PC-3 (cell line): ENCODE results near the gene P2RX1. TPM values are rescaled to one million over a fixed set of nuclear protein-coding genes. Genes with fewer than 3 reads are reported as not detected.

Source experiments
- ATAC-seq: fragments of 200-7000 bp; cut with Tn5 transposase; 2 replicates; pipeline ENCODE4 v1.9.1; 2020; ENCODE audit warnings: mild to moderate bottlenecking, moderate library complexity
- BruUV-seq: library from RNA; stranded (reverse); fragments of 400-500 nt; replicated peaks from 2 replicates; lab custom pipeline; 2021; lab: Mats Ljungman, UMichigan
- CTCF ChIA-PET: fragments of 300-600 bp; sonication (Branson Sonifier 250); formaldehyde crosslinking; loops from one replicate; lab custom pipeline; 2022; ENCODE audit warnings: antibody characterized with exemption; lab: Charles Lee
- POLR2A ChIA-PET: fragments of 300-600 bp; sonication (Branson Sonifier 250); formaldehyde crosslinking; loops from one replicate; lab custom pipeline; 2022; ENCODE audit warnings: antibody characterized with exemption; ENCODE audit not compliant: unreplicated experiment; lab: Charles Lee
- DNase-seq: peaks from one replicate; pipeline ENCODE4 v3.0.0-alpha.2; 2015
- H2AFZ ChIP-seq: fragments of 300-600 bp; sonication (generic); 2 replicates; pipeline ENCODE4 v1.6.0; 2016; ENCODE audit warnings: antibody characterized with exemption, low read length
- H3F3A ChIP-seq: fragments of 300-600 bp; sonication (generic); one replicate; pipeline ENCODE4 v1.6.0; 2017; ENCODE audit warnings: antibody characterized with exemption, low read length, control low read depth, mild to moderate bottlenecking; ENCODE audit not compliant: unreplicated experiment
- H3K27ac ChIP-seq: fragments of 300-600 bp; sonication (generic); 2 replicates; pipeline ENCODE4 v1.5.1; 2016; ENCODE audit warnings: mild to moderate bottlenecking, low read length
- H3K27me3 ChIP-seq: fragments of 300-600 bp; sonication (generic); 2 replicates; pipeline ENCODE4 v1.6.1; 2016; ENCODE audit warnings: low read length, mixed read lengths
- H3K36me3 ChIP-seq: fragments of 300-600 bp; sonication (generic); 2 replicates; pipeline ENCODE4 v1.6.1; 2016; ENCODE audit warnings: low read depth, mixed run types, low read length, mixed read lengths
- H3K4me1 ChIP-seq: fragments of 300-600 bp; sonication (generic); 2 replicates; pipeline ENCODE4 v1.5.1; 2016; ENCODE audit warnings: low read length; ENCODE audit not compliant: insufficient read depth
- H3K4me2 ChIP-seq: fragments of 300-600 bp; sonication (generic); 2 replicates; pipeline ENCODE4 v1.6.0; 2016; ENCODE audit warnings: low read length
- H3K4me3 ChIP-seq: fragments of 300-600 bp; sonication (generic); 2 replicates; pipeline ENCODE4 v1.5.1; 2016; ENCODE audit warnings: mild to moderate bottlenecking, low read length, mixed read lengths
- H3K79me2 ChIP-seq: fragments of 300-600 bp; sonication (generic); 2 replicates; pipeline ENCODE4 v1.6.1; 2017; ENCODE audit warnings: low read length, mixed read lengths
- H3K9ac ChIP-seq: fragments of 300-600 bp; sonication (generic); 2 replicates; pipeline ENCODE4 v1.6.0; 2016; ENCODE audit warnings: mild to moderate bottlenecking, low read length
- H3K9me2 ChIP-seq: fragments of 300-600 bp; sonication (generic); replicated peaks from 2 replicates; pipeline ENCODE4 v1.6.1; 2016; ENCODE audit warnings: mixed run types, low read length, mixed read lengths
- H3K9me3 ChIP-seq: fragments of 300-600 bp; sonication (generic); 2 replicates; pipeline ENCODE4 v1.6.1; 2016; ENCODE audit warnings: low read length, mixed read lengths
- H4K20me1 ChIP-seq: fragments of 300-600 bp; sonication (generic); 2 replicates; pipeline ENCODE4 v1.6.1; 2016; ENCODE audit warnings: low read length, mixed read lengths
- EZH2 ChIP-seq: fragments of 300-600 bp; sonication (generic); IDR thresholded peaks from one replicate; pipeline ENCODE4 v1.6.1; 2017; ENCODE audit warnings: antibody characterized with exemption, mild to moderate bottlenecking, low read length; ENCODE audit not compliant: unreplicated experiment
- EZH2phosphoT487 ChIP-seq: fragments of 300-600 bp; sonication (generic); IDR thresholded peaks from 2 replicates; pipeline ENCODE4 v1.6.1; 2018; ENCODE audit warnings: mild to moderate bottlenecking, antibody characterized with exemption, low read length, borderline replicate concordance
- intact Hi-C: fragments of 100-400 bp; cut with micrococcal nuclease; formaldehyde crosslinking; loops from 2 replicates; pipeline ENCODE4 v1.9.0; 2023
- total RNA-seq: library from RNA; depleted of rRNA; stranded (reverse); fragments of >200 nt; gene quantifications from 2 replicates; pipeline ENCODE4 v1.2.3, GENCODE V29; 2014
- TF ChIP-seq, protein P1 (sequence below): fragments of 300-600 bp; sonication (generic); conservative IDR thresholded peaks from 2 replicates; pipeline ENCODE4 v1.5.1; 2017; ENCODE audit warnings: antibody characterized with exemption, low read depth, mild to moderate bottlenecking, low read length

The P2RX1 gene
- total RNA-seq, 1 experiment from 2014 or later = not detected

DNA sequence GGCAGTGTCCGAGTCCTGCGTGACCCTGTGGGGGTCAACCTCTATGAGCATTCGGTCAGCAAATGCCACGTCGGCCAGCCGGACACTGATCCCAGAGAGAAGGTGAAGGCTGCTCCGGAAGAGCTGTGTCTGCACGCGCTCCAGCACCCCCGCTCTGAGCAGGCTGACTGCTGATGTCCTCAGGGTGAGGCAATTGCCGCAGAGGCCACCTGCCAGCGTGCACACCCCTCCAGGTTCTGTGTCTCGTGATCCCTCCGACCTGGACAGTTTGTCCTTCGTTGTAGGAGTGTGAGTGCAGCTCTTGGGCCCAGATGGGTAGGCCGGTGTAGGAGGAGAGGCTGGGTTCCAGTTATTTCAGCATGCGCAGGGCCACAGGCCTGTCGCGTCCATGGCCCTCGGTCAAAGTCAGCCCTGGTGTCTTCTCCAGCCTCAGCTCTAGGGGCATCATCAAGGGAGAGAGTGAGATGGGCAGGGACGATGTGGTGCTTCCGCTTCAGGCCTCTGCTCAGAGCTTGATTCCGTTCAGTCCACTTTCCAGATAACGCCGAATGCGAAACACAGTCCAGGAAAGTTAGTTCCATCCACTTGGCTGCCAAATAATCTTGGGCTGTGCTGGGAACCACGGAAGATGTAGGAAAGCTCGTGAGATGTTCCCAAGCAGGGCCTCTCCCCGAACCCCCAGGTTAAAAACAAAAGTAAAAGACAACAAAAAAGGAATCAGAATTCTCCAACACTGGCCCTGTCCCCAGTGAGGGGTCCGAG, 55.1 kb downstream of the P2RX1 start:
- no peak overlapping the region for H3K4me3 ChIP-seq
- no peaks in the 10 kb centered on the region for H4K20me1 ChIP-seq
- no TSS peak for BruUV-seq
- H3K4me2 ChIP-seq = no peak overlapping the region
- ChIA-PET CTCF (no interaction called here), POLR2A (no interaction called here)
- intact Hi-C loops = no loop called here
- no peaks in the 10 kb centered on the region for H3K36me3 ChIP-seq
- H2AFZ ChIP-seq = no peak overlapping the region
- H3K9me2 ChIP-seq = no peaks in the 10 kb centered on the region
- no peaks in the 10 kb centered on the region for H3F3A ChIP-seq
- H3K79me2 ChIP-seq = no peaks in the 10 kb centered on the region
- TF ChIP-seq, protein P1, sequence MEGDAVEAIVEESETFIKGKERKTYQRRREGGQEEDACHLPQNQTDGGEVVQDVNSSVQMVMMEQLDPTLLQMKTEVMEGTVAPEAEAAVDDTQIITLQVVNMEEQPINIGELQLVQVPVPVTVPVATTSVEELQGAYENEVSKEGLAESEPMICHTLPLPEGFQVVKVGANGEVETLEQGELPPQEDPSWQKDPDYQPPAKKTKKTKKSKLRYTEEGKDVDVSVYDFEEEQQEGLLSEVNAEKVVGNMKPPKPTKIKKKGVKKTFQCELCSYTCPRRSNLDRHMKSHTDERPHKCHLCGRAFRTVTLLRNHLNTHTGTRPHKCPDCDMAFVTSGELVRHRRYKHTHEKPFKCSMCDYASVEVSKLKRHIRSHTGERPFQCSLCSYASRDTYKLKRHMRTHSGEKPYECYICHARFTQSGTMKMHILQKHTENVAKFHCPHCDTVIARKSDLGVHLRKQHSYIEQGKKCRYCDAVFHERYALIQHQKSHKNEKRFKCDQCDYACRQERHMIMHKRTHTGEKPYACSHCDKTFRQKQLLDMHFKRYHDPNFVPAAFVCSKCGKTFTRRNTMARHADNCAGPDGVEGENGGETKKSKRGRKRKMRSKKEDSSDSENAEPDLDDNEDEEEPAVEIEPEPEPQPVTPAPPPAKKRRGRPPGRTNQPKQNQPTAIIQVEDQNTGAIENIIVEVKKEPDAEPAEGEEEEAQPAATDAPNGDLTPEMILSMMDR = no peak
- no peak for TF ChIP-seq EZH2phosphoT487
- TF ChIP-seq EZH2 = no peak
- no peak overlapping the region for H3K27ac ChIP-seq
- H3K9me3 ChIP-seq = no peaks in the 10 kb centered on the region
- ATAC-seq (no peak), DNase-seq (no peak)
- H3K9ac ChIP-seq = no peak overlapping the region
- H3K4me1 ChIP-seq = no peaks in the 10 kb centered on the region
- H3K27me3 ChIP-seq = no peaks in the 10 kb centered on the region

DNA sequence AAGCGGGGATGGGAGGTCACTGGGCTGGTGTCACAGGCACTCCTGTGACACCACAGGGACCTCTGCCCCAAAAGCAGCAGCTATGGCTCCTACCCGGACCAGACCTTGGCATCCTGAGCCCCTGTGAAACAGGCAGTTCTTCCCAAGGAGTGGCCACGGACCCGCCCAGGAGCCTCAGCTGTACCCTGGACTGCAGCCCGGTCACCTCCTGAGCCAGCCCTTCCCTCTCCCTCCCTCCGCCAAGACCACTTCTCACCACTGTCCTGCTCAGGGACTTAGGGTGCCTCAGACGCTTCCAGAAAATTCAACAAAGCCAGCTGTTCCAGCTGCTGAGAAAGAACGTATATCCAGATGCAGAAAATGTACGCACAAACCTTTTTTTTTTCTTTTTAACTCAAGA, 56.3 kb downstream of the P2RX1 start:
- H3K79me2 ChIP-seq = no peaks in the 10 kb centered on the region
- no peak for TF ChIP-seq EZH2phosphoT487
- TF ChIP-seq EZH2 = no peak
- TF ChIP-seq, protein P1 = no peak
- no peaks in the 10 kb centered on the region for H3F3A ChIP-seq
- no peak overlapping the region for H3K4me3 ChIP-seq
- CTCF ChIA-PET = no interaction called here
- POLR2A ChIA-PET = no interaction called here
- intact Hi-C loops = no loop called here
- DNase-seq (no peak), ATAC-seq (no peak)
- no peaks in the 10 kb centered on the region for H3K9me3 ChIP-seq
- no peak overlapping the region for H3K9ac ChIP-seq
- no peaks in the 10 kb centered on the region for H3K9me2 ChIP-seq
- H2AFZ ChIP-seq = no peak overlapping the region
- H3K4me2 ChIP-seq = no peak overlapping the region
- no peaks in the 10 kb centered on the region for H4K20me1 ChIP-seq
- no TSS peak for BruUV-seq
- no peaks in the 10 kb centered on the region for H3K36me3 ChIP-seq
- H3K27ac ChIP-seq = no peak overlapping the region
- no peaks in the 10 kb centered on the region for H3K4me1 ChIP-seq
- no peaks in the 10 kb centered on the region for H3K27me3 ChIP-seq
